MM.1S (cell line): ENCODE data around the gene PIEZO1.

ENCODE experiments used
- DNase-seq: peaks from one replicate; pipeline ENCODE4 v3.0.0-alpha.2; 2015
- H2AFZ ChIP-seq: fragments of 300-600 bp; sonication (generic); 2 replicates; pipeline ENCODE4 v1.6.0; 2016; ENCODE audit warnings: antibody characterized with exemption, low read length
- H3F3A ChIP-seq: fragments of 300-600 bp; sonication (generic); 2 replicates; pipeline ENCODE4 v1.6.1; 2016; ENCODE audit warnings: mild to moderate bottlenecking, antibody characterized with exemption, low read length, moderate library complexity, mixed read lengths; ENCODE audit not compliant: insufficient read depth
- H3K27ac ChIP-seq: fragments of 300-600 bp; sonication (generic); 2 replicates; pipeline ENCODE4 v1.5.1; 2016; ENCODE audit warnings: mild to moderate bottlenecking, low read length
- H3K27me3 ChIP-seq: fragments of 300-600 bp; sonication (generic); replicated peaks from 2 replicates; pipeline ENCODE4 v1.6.0; 2016; ENCODE audit warnings: low read length; ENCODE audit not compliant: insufficient read depth
- H3K36me3 ChIP-seq: fragments of 300-600 bp; sonication (generic); replicated peaks from 2 replicates; pipeline ENCODE4 v1.6.1; 2016; ENCODE audit warnings: mild to moderate bottlenecking, low read length, mixed read lengths; ENCODE audit not compliant: insufficient read depth
- H3K4me1 ChIP-seq: fragments of 300-600 bp; sonication (generic); 2 replicates; pipeline ENCODE4 v1.6.1; 2016; ENCODE audit warnings: low read length, mixed read lengths
- H3K4me2 ChIP-seq: fragments of 300-600 bp; sonication (generic); 2 replicates; pipeline ENCODE4 v1.6.0; 2016; ENCODE audit warnings: low read depth, low read length
- H3K4me3 ChIP-seq: fragments of 300-600 bp; sonication (generic); 2 replicates; pipeline ENCODE4 v1.5.1; 2016; ENCODE audit warnings: low read length, mixed read lengths
- H3K79me2 ChIP-seq: fragments of 300-600 bp; sonication (generic); 2 replicates; pipeline ENCODE4 v1.6.1; 2016; ENCODE audit warnings: mixed run types, low read length, mixed read lengths
- H3K9ac ChIP-seq: fragments of 300-600 bp; sonication (generic); 2 replicates; pipeline ENCODE4 v1.6.1; 2016; ENCODE audit warnings: low read length, mixed read lengths
- H3K9me2 ChIP-seq: fragments of 300-600 bp; sonication (generic); replicated peaks from 2 replicates; pipeline ENCODE4 v1.6.1; 2016; ENCODE audit warnings: mild to moderate bottlenecking, low read length, mixed read lengths; ENCODE audit not compliant: insufficient read depth
- H3K9me3 ChIP-seq: fragments of 300-600 bp; sonication (generic); replicated peaks from 2 replicates; pipeline ENCODE4 v1.6.1; 2016; ENCODE audit warnings: mild to moderate bottlenecking, low read length, mixed read lengths; ENCODE audit not compliant: insufficient read depth
- H4K20me1 ChIP-seq: fragments of 300-600 bp; sonication (generic); 2 replicates; pipeline ENCODE4 v1.6.1; 2016; ENCODE audit warnings: mild to moderate bottlenecking, low read length, moderate library complexity, mixed read lengths; ENCODE audit not compliant: insufficient read depth
- CTCF ChIP-seq: fragments of 300-600 bp; sonication (generic); IDR thresholded peaks from 2 replicates; pipeline ENCODE4 v1.5.1; 2016; ENCODE audit warnings: antibody characterized with exemption, low read length, mixed read lengths
- EZH2 ChIP-seq: fragments of 300-600 bp; sonication (generic); optimal IDR thresholded peaks from 2 replicates; pipeline ENCODE3; 2017; ENCODE audit warnings: low read depth, mild to moderate bottlenecking, antibody characterized with exemption, low read length, mixed read lengths
- EZH2phosphoT487 ChIP-seq: fragments of 300-600 bp; sonication (generic); IDR thresholded peaks from 2 replicates; pipeline ENCODE4 v1.6.1; 2018; ENCODE audit warnings: antibody characterized with exemption, low read length

The PIEZO1 gene

GRCh38 chr16:88806491-88807111 is 21.6 kb upstream of the PIEZO1 start:
- H3K27me3 ChIP-seq = no peaks in the 10 kb centered on the region
- peaks cover 60% of the 10 kb centered on the region for H3K79me2 ChIP-seq
- TF ChIP-seq CTCF (no peak), EZH2 (no peak), EZH2phosphoT487 (no peak)
- H3K4me1 ChIP-seq = peaks cover 6% of the 10 kb centered on the region; the same call in 1 of the 2 replicates
- H3K9ac ChIP-seq = no peak overlapping the region
- no peaks in the 10 kb centered on the region for H3K9me2 ChIP-seq
- H3F3A ChIP-seq = peaks cover 10% of the 10 kb centered on the region; the same call in 1 of the 2 replicates
- H3K9me3 ChIP-seq = no peaks in the 10 kb centered on the region
- DNase-seq = no peak
- no peaks in the 10 kb centered on the region for H3K36me3 ChIP-seq
- no peak overlapping the region for H3K4me3 ChIP-seq
- H2AFZ ChIP-seq = no peak overlapping the region
- no peaks in the 10 kb centered on the region for H4K20me1 ChIP-seq
- H3K27ac ChIP-seq = no peak overlapping the region
- no peak overlapping the region for H3K4me2 ChIP-seq

GRCh38 chr16:88805887-88806393 is 20.9 kb upstream of the PIEZO1 start:
- no peaks in the 10 kb centered on the region for H3K27me3 ChIP-seq
- no peaks in the 10 kb centered on the region for H3K36me3 ChIP-seq
- no peak overlapping the region for H3K4me3 ChIP-seq
- H3K4me2 ChIP-seq = no peak overlapping the region
- no peak overlapping the region for H3K27ac ChIP-seq
- TF ChIP-seq CTCF = no peak
- no peak for TF ChIP-seq EZH2phosphoT487
- no peak for TF ChIP-seq EZH2
- H3K4me1 ChIP-seq = peaks cover 6% of the 10 kb centered on the region; the same call in 1 of the 2 replicates
- peaks cover 54% of the 10 kb centered on the region for H3K79me2 ChIP-seq
- no peaks in the 10 kb centered on the region for H3K9me3 ChIP-seq
- no peak overlapping the region for H3K9ac ChIP-seq
- H3K9me2 ChIP-seq = no peaks in the 10 kb centered on the region
- H2AFZ ChIP-seq = no peak overlapping the region
- peaks cover 10% of the 10 kb centered on the region; the same call in 1 of the 2 replicates for H3F3A ChIP-seq
- no peaks in the 10 kb centered on the region for H4K20me1 ChIP-seq
- DNase-seq = no peak

GRCh38 chr16:88805340-88805715 is 20.3 kb upstream of the PIEZO1 start:
- no peak for DNase-seq
- H3F3A ChIP-seq = peaks cover 5% of the 10 kb centered on the region; the same call in 1 of the 2 replicates
- peaks cover 48% of the 10 kb centered on the region for H3K79me2 ChIP-seq
- peak overlapping the region; percentile 78; the same call in 1 of the 2 replicates for H3K4me2 ChIP-seq
- H2AFZ ChIP-seq = no peak overlapping the region
- H3K9ac ChIP-seq = no peak overlapping the region
- H3K27me3 ChIP-seq = no peaks in the 10 kb centered on the region
- TF ChIP-seq EZH2 (no peak), CTCF (no peak), EZH2phosphoT487 (no peak)
- H3K4me1 ChIP-seq = peaks cover 4% of the 10 kb centered on the region; the same call in 1 of the 2 replicates
- 0 out of 2 replicates have a peak overlapping the region, but pooled peaks have one; percentile 74 for H3K4me3 ChIP-seq
- no peaks in the 10 kb centered on the region for H3K9me3 ChIP-seq
- no peak overlapping the region for H3K27ac ChIP-seq
- no peaks in the 10 kb centered on the region for H4K20me1 ChIP-seq
- H3K36me3 ChIP-seq = no peaks in the 10 kb centered on the region
- no peaks in the 10 kb centered on the region for H3K9me2 ChIP-seq
